Right lobe of liver (tissue), 6 donors: Measurements from ENCODE around the gene PPAN. TPM values are rescaled to one million over a fixed set of nuclear protein-coding genes. Genes with fewer than 3 reads are reported as not detected.

Source experiments
- ATAC-seq, 4 donors: fragments of 200-7000 bp; cut with Tn5 transposase; one replicate each; pipeline ENCODE4 v1.9.1; 2020; ENCODE audit warnings: mild to moderate bottlenecking in 4 of 4, moderate library complexity in 4 of 4
- DNase-seq, 3 donors: peaks; one replicate each; pipeline ENCODE4 v3.0.0-alpha.2; 2020
- H3K27ac ChIP-seq, 3 donors: fragments of 200-600 bp; one replicate each; pipeline ENCODE4 v1.8.0; 2022
- H3K27me3 ChIP-seq, 2 donors: fragments of 200-600 bp; one replicate each; pipeline ENCODE4 v1.8.0; 2022
- H3K36me3 ChIP-seq, 4 donors: fragments of 200-600 bp; sonication (generic) in 1 of 4; one replicate each; pipeline versions ENCODE4 v1.5.1 to v1.8.0; 2017 to 2022; ENCODE audit warnings: control low read depth in 1 of 4
- H3K4me1 ChIP-seq, 4 donors: fragments of 200-600 bp; sonication (generic) in 1 of 4; one replicate each; pipeline versions ENCODE4 v1.5.1 to v1.8.0; 2017 to 2022; ENCODE audit warnings: control low read depth in 1 of 4
- H3K4me3 ChIP-seq, 3 donors: fragments of 200-600 bp; one replicate each; pipeline ENCODE4 v1.8.0; 2022
- H3K9me3 ChIP-seq, 4 donors: fragments of 200-600 bp; sonication (generic) in 1 of 4; one replicate each; pipeline versions ENCODE4 v1.5.1 to v1.8.0; 2017 to 2022; ENCODE audit warnings: control low read depth in 1 of 4
- CTCF ChIP-seq, 4 donors: fragments of 200-600 bp in 3 of 4; fragments of 450-650 bp in 1 of 4; IDR thresholded peaks; one replicate each; pipeline versions ENCODE4 v1.5.1 to v1.8.0; 2016 to 2022; ENCODE audit warnings: antibody characterized with exemption in 4 of 4, mild to moderate bottlenecking in 2 of 4
- POLR2A ChIP-seq: fragments of 450-650 bp; IDR thresholded peaks from one replicate; pipeline ENCODE4 v1.6.1; 2017; ENCODE audit warnings: antibody characterized with exemption, mild to moderate bottlenecking
- WGBS: methylation state at CpG from one replicate; pipeline ENCODE4 v1.1.6; 2018; ENCODE audit warnings: low coverage, low lambda C conversion rate; ENCODE audit not compliant: insufficient coverage; ENCODE audit errors: missing lambda C conversion rate; 5-methylcytosine and 5-hydroxymethylcytosine counted together
- intact Hi-C, 2 donors: fragments of 100-400 bp; cut with DNase I; formaldehyde crosslinking; loops; one replicate each; pipeline versions ENCODE4 v1.11.2 to v1.14.1; 2022
- total RNA-seq, 6 experiments: library from RNA; depleted of rRNA in 2 of 6; stranded (reverse); fragments of >200 nt in 2 of 6; fragmentation: NEBNext Ultra II Directional in 3 of 6; extraction: Animal tissue kit (Norgen Biotek cat#: 25700) in 3 of 6; gene quantifications; one replicate each; pipeline versions ENCODE4 v1.1.0 to v1.2.4, GENCODE V29; 2016 to 2023
- donor health status: DM: no; HTN: yes; CAD: no.
- donor health status: DM: no; HTN: no; CAD: no.
- donor health status: DM: no; HTN: no; CAD: no.
- donor health status: DM: no; HTN: yes; CAD: no.
- donor health status: DM: no; HTN: yes; CAD: no.

The PPAN gene
- total RNA-seq, 6 experiments from 2014 or later: 11.2 to 19.9 (median 18.4) TPM

DNA sequence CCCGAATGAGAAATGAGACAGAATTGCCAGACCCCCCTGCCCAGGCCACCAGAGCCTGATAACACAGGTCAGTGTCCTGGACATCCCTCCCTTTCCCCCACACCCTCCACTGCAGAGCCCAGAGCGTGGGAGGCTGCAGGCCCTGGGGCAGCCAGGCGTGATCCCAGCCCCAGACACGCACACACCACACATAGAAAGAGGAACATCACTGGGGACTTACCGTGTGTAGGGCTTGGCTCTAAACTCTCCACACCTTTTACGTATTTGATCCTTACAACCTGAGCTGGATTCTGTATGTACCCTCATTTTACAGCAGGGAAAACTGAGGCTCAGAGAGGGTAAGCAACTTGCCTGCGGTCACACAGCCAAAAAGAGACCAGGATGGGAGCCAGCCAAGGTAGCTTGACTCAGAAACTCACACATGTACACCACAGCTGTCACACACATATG, 3.4 kb upstream of the PPAN start:
- ATAC-seq: no peak
- Histone ChIP-seq H3K27ac (peak overlapping the region in 1 of 3 donors; percentile 40), H3K4me3 (no peak overlapping the region), H3K9me3 (no peaks in the 10 kb centered on the region), H3K36me3 (peaks cover 0 to 6% (median under 1%) of the 10 kb centered on the region in 4 donors), H3K4me1 (peaks cover 0 to 7% (median 3%) of the 10 kb centered on the region in 4 donors), H3K27me3 (no peaks in the 10 kb centered on the region)
- intact Hi-C loops: no loop called here
- WGBS: 18% methylated on average over 2 of the region's 7 CpGs
- no peak for DNase-seq
- no peak for TF ChIP-seq CTCF (IDR thresholded peaks at IDR 0.05)
- no peak for TF ChIP-seq POLR2A

DNA sequence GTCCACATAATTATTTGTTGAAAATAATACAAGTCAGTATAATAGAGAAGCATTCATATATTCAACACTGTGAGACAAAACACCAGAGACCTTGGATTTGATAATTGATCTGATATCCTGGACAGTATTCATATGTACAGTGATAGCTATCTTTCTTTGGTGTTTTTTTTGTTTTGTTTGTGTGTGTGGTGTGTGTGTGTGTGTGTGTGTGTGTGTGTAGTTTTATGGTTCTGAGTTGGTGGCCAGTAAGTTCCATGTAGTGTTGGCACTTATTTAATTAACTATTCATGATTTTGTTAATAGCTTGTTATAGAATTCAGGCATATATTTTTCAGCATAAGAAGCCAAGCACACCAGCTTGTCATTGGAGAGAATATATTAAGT, 2.0 kb upstream of the PPAN start:
- H3K27me3 ChIP-seq: no peaks in the 10 kb centered on the region
- no peak for DNase-seq
- intact Hi-C loops: no loop called here
- TF ChIP-seq CTCF (IDR thresholded peaks at IDR 0.05): no peak
- TF ChIP-seq POLR2A: no peak
- peaks cover 0 to 7% (median 3%) of the 10 kb centered on the region in 4 donors for H3K4me1 ChIP-seq
- no peak overlapping the region for H3K27ac ChIP-seq
- ATAC-seq: no peak
- H3K9me3 ChIP-seq: no peaks in the 10 kb centered on the region
- no peak overlapping the region for H3K4me3 ChIP-seq
- H3K36me3 ChIP-seq: peaks cover 0 to 18% (median 7%) of the 10 kb centered on the region in 4 donors

DNA sequence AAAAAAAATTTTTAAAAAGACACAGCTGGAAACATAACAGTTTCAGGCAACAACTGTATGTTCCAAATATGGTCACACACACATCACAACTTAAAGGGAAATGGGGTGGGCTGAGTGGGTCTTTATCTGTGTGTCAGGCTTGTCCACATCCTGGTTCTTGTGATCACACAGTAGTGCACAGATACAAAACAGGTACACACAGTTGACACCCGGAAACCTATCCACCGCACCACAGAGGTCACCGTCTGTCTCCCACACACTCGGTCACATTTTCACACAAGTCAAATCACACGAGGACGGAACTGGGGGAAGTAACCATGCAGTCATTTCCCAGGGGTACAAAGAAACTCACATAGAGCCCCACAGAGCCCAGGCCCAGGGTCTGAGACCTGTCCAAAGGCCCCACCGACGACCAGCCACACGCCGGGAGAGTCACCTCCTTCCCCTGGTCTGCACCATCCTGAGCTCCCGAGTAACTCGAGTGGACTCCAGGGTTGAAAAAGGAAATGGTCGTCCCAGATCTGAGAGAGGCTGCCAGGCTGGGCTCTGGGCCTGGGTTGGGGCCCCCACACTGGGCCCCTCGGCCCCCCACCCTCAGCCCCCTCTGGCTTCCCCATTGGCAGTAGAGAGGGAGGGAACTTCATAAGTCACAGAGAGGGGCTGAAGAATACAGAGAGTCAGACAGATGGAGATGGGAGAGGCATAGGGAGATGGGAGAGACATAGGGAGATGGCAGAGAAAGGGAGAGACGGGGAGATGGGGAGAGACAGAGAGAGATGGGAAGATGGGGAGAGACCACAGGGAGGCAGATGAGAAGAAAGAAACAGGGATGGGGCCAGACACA, 1.3 kb upstream of the PPAN start:
- intact Hi-C loops: no loop called here
- Histone ChIP-seq H3K27ac (peak overlapping the region in 2 of 3 donors; percentile 9 to 22), H3K36me3 (peaks cover 0 to 25% (median 14%) of the 10 kb centered on the region in 4 donors), H3K4me3 (no peak overlapping the region), H3K27me3 (no peaks in the 10 kb centered on the region), H3K9me3 (no peaks in the 10 kb centered on the region), H3K4me1 (peaks cover 0 to 7% (median 3%) of the 10 kb centered on the region in 4 donors)
- WGBS: 46% methylated on average over 11 of the region's 15 CpGs
- no peak for TF ChIP-seq POLR2A
- no peak for TF ChIP-seq CTCF (IDR thresholded peaks at IDR 0.05)
- DNase-seq (no peak), ATAC-seq (peak in 3 of 4 donors; percentile 7 to 14 (median 9))

DNA sequence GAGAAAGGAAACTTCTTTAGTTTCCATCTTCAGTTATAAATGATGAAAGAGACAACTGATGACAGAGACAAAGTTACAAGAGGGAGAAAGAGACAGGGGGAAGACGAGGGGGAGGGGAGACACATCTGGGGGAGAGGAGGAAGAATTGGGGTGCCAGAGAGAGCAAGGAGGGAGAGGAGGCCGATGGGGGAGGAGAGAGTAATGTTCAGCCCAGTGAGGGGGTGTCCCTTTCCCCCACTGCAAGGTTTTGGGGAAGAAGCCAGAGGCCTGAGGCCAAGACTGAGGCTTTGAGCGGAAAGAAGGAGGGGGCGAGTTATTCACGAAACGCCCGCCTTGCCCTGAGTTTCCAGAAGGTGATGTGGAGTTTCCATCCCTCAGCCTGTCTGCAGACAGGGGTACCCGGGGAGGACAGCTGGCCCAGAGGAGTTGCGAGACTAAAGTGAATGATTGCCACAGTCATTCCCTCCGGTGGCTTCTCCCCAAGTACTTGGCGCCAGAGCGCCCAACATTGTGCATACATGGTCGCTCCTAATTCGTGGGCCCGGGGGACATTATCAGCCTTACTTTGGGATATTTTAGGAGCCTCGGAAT, 558 bp upstream of the PPAN start:
- Histone ChIP-seq H3K4me1 (peaks cover 0 to 7% (median 3%) of the 10 kb centered on the region in 4 donors), H3K4me3 (peak overlapping the region in 1 of 3 donors; percentile 81), H3K36me3 (peaks cover 0 to 33% (median 20%) of the 10 kb centered on the region in 4 donors), H3K9me3 (no peaks in the 10 kb centered on the region), H3K27me3 (no peaks in the 10 kb centered on the region), H3K27ac (peak overlapping the region in 1 of 3 donors; percentile 22)
- DNase-seq: no peak
- intact Hi-C loops: no loop called here
- peak in 1 of 4 donors; percentile 2 for ATAC-seq
- TF ChIP-seq POLR2A (no peak), CTCF (IDR thresholded peaks at IDR 0.05) (no peak)
- WGBS: 22% methylated on average over 9 of the region's 16 CpGs
